Measurements from ENCODE around the gene PPP2R2C. TPM values are rescaled to one million over a fixed set of nuclear protein-coding genes. Genes with fewer than 3 reads are reported as not detected.

PPP2R2C gene
- total RNA-seq, 3 donors from 2014 or later, result not detected

GRCh38 chr4:6341696-6342095, 130.7 kb downstream of the PPP2R2C start:
- DNase-seq (no peak), ATAC-seq (no peak)
- Mint-ChIP-seq H3K4me3 (no peak overlapping the region), H3K36me3 (ENCODE audit: insufficient read depth) (no peaks in the 10 kb centered on the region), H3K9me3 (no peaks in the 10 kb centered on the region), H3K27me3 (ENCODE audit: low read depth) (peaks cover 37% of the 10 kb centered on the region), H3K4me1 (ENCODE audit: low read depth) (peaks cover 22% of the 10 kb centered on the region)

GRCh38 chr4:6340446-6341015, 131.9 kb downstream of the PPP2R2C start:
- H3K9me3 Mint-ChIP-seq, result no peaks in the 10 kb centered on the region
- no peak for DNase-seq
- no peak overlapping the region for H3K4me3 Mint-ChIP-seq
- peaks cover 22% of the 10 kb centered on the region for H3K4me1 Mint-ChIP-seq (ENCODE audit: low read depth)
- H3K27me3 Mint-ChIP-seq (ENCODE audit: low read depth), result peaks cover 41% of the 10 kb centered on the region
- ATAC-seq, result no peak
- H3K36me3 Mint-ChIP-seq (ENCODE audit: insufficient read depth), result no peaks in the 10 kb centered on the region

GRCh38 chr4:6339818-6340445, 132.5 kb downstream of the PPP2R2C start:
- Mint-ChIP-seq H3K4me1 (ENCODE audit: low read depth) (peaks cover 22% of the 10 kb centered on the region), H3K9me3 (no peaks in the 10 kb centered on the region), H3K36me3 (ENCODE audit: insufficient read depth) (no peaks in the 10 kb centered on the region), H3K27me3 (ENCODE audit: low read depth) (peaks cover 46% of the 10 kb centered on the region), H3K4me3 (no peak overlapping the region)
- ATAC-seq (no peak), DNase-seq (no peak)

GRCh38 chr4:6338951-6339817, 133.2 kb downstream of the PPP2R2C start:
- ATAC-seq, result no peak

GRCh38 chr4:6338175-6338950, 134.1 kb downstream of the PPP2R2C start:
- peaks cover 22% of the 10 kb centered on the region for H3K4me1 Mint-ChIP-seq (ENCODE audit: low read depth)
- H3K27me3 Mint-ChIP-seq (ENCODE audit: low read depth), result peaks cover 50% of the 10 kb centered on the region
- DNase-seq (no peak), ATAC-seq (no peak)
- H3K36me3 Mint-ChIP-seq (ENCODE audit: insufficient read depth), result no peaks in the 10 kb centered on the region
- peak overlapping the region; percentile 40 for H3K4me3 Mint-ChIP-seq
- no peaks in the 10 kb centered on the region for H3K9me3 Mint-ChIP-seq

More at GRCh38 chr4:6338951-6339817, 133.2 kb downstream of the PPP2R2C start:
- Mint-ChIP-seq H3K4me3 (no peak overlapping the region), H3K4me1 (ENCODE audit: low read depth) (peaks cover 22% of the 10 kb centered on the region), H3K36me3 (ENCODE audit: insufficient read depth) (no peaks in the 10 kb centered on the region), H3K27me3 (ENCODE audit: low read depth) (peaks cover 48% of the 10 kb centered on the region), H3K9me3 (no peaks in the 10 kb centered on the region)
- DNase-seq, result no peak

- ATAC-seq, result no peak
- Mint-ChIP-seq H3K9me3 (no peaks in the 10 kb centered on the region), H3K36me3 (ENCODE audit: insufficient read depth) (no peaks in the 10 kb centered on the region), H3K4me3 (peak overlapping the region; percentile 40), H3K27me3 (ENCODE audit: low read depth) (peaks cover 53% of the 10 kb centered on the region), H3K4me1 (ENCODE audit: low read depth) (peaks cover 22% of the 10 kb centered on the region)
- no peak for DNase-seq
Measured at GRCh38 chr4:6337331-6337935, 135.0 kb downstream of the PPP2R2C start.

GRCh38 chr4:6336166-6336565, 136.2 kb downstream of the PPP2R2C start:
- H3K4me1 Mint-ChIP-seq (ENCODE audit: low read depth), result peaks cover 22% of the 10 kb centered on the region
- peaks cover 53% of the 10 kb centered on the region for H3K27me3 Mint-ChIP-seq (ENCODE audit: low read depth)
- H3K4me3 Mint-ChIP-seq, result no peak overlapping the region
- H3K9me3 Mint-ChIP-seq, result no peaks in the 10 kb centered on the region
- DNase-seq, result no peak
- no peaks in the 10 kb centered on the region for H3K36me3 Mint-ChIP-seq (ENCODE audit: insufficient read depth)
- ATAC-seq, result no peak

GRCh38 chr4:6335040-6335590, 137.3 kb downstream of the PPP2R2C start:
- peaks cover 22% of the 10 kb centered on the region for H3K4me1 Mint-ChIP-seq (ENCODE audit: low read depth)
- H3K36me3 Mint-ChIP-seq (ENCODE audit: insufficient read depth), result no peaks in the 10 kb centered on the region
- no peaks in the 10 kb centered on the region for H3K9me3 Mint-ChIP-seq
- DNase-seq, result no peak
- peaks cover 47% of the 10 kb centered on the region for H3K27me3 Mint-ChIP-seq (ENCODE audit: low read depth)
- ATAC-seq, result no peak
- H3K4me3 Mint-ChIP-seq, result no peak overlapping the region

- DNase-seq (no peak), ATAC-seq (no peak)
- Mint-ChIP-seq H3K4me3 (no peak overlapping the region), H3K9me3 (no peaks in the 10 kb centered on the region), H3K27me3 (ENCODE audit: low read depth) (peaks cover 41% of the 10 kb centered on the region), H3K4me1 (ENCODE audit: low read depth) (peaks cover 21% of the 10 kb centered on the region), H3K36me3 (ENCODE audit: insufficient read depth) (no peaks in the 10 kb centered on the region)
Measured at GRCh38 chr4:6334203-6334887, 138.1 kb downstream of the PPP2R2C start.

- Mint-ChIP-seq H3K9me3 (no peaks in the 10 kb centered on the region), H3K4me3 (no peak overlapping the region), H3K36me3 (ENCODE audit: insufficient read depth) (no peaks in the 10 kb centered on the region), H3K27me3 (ENCODE audit: low read depth) (peaks cover 36% of the 10 kb centered on the region), H3K4me1 (ENCODE audit: low read depth) (peaks cover 15% of the 10 kb centered on the region)
- DNase-seq (no peak), ATAC-seq (no peak)
Measured at GRCh38 chr4:6333301-6334202, 138.9 kb downstream of the PPP2R2C start.

GRCh38 chr4:6332669-6333050, 139.8 kb downstream of the PPP2R2C start:
- DNase-seq (no peak), ATAC-seq (no peak)
- Mint-ChIP-seq H3K9me3 (no peaks in the 10 kb centered on the region), H3K27me3 (ENCODE audit: low read depth) (peaks cover 37% of the 10 kb centered on the region), H3K36me3 (ENCODE audit: insufficient read depth) (no peaks in the 10 kb centered on the region), H3K4me3 (no peak overlapping the region), H3K4me1 (ENCODE audit: low read depth) (peaks cover 7% of the 10 kb centered on the region)

- DNase-seq (no peak), ATAC-seq (no peak)
- H3K4me3 Mint-ChIP-seq, result no peak overlapping the region
- H3K36me3 Mint-ChIP-seq (ENCODE audit: insufficient read depth), result no peaks in the 10 kb centered on the region
- no peaks in the 10 kb centered on the region for H3K9me3 Mint-ChIP-seq
- peaks cover 1% of the 10 kb centered on the region for H3K4me1 Mint-ChIP-seq (ENCODE audit: low read depth)
- H3K27me3 Mint-ChIP-seq (ENCODE audit: low read depth), result peaks cover 34% of the 10 kb centered on the region
Measured at GRCh38 chr4:6332042-6332668, 140.3 kb downstream of the PPP2R2C start.

All from activated T-cell treated with anti-CD3 and anti-CD28 coated beads, Interleukin-2, amount 50 U/mL, for 4 hours (primary cell).